ENCODE results near the gene ZSWIM1. TPM values are rescaled to one million over a fixed set of nuclear protein-coding genes. Genes with fewer than 3 reads are reported as not detected.

Gene ZSWIM1
- total RNA-seq, 1 donor from 2014 or later = 9.0 TPM

DNA sequence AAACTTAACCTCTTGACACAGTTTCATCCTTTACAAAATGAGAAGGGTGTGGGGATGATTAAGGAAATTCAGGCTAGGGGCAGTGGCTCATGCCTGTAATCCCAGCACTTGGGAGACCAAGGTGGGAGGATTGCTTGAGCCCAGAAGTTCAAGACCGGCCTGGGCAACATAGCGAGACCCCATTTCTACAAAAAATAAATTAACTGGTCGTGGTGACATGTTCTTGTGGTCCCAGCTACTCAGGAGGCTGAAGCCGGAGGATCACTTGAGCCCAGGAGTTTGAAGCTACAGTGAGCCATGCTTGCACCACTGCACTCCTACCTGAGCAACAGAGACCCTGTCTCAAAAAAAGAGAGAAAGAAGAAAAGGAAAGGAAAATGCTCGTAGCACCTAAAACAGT is 14.6 kb upstream of the ZSWIM1 start:
- Histone ChIP-seq H3K4me2 (ENCODE audit: low read length) (no peak overlapping the region), H4K20me1 (ENCODE audit: insufficient read depth, low read length) (no peaks in the 10 kb centered on the region), H2AFZ (ENCODE audit: low read depth, low read length) (no peak overlapping the region), H3K4me3 (ENCODE audit: insufficient read depth, low read depth, low read length) (no peak overlapping the region), H3K27me3 (ENCODE audit: insufficient read depth, low read length) (no peaks in the 10 kb centered on the region), H3K4me1 (ENCODE audit: insufficient read depth, low read length) (peaks cover 10% of the 10 kb centered on the region), H3K27ac (ENCODE audit: low read depth, low read length) (no peak overlapping the region), H3K9ac (ENCODE audit: low read length) (no peak overlapping the region), H3K79me2 (ENCODE audit: insufficient read depth, low read length) (no peaks in the 10 kb centered on the region), H3K9me3 (ENCODE audit: insufficient read depth, low read depth, low read length) (no peaks in the 10 kb centered on the region), H3K36me3 (ENCODE audit: insufficient read depth, low read length) (no peaks in the 10 kb centered on the region)
- Mint-ChIP-seq H3K27me3 (ENCODE audit: low read depth, unreplicated experiment) (no peaks in the 10 kb centered on the region), H3K27ac (ENCODE audit: unreplicated experiment) (no peak overlapping the region), H3K4me1 (ENCODE audit: low read depth, unreplicated experiment) (peaks cover 10% of the 10 kb centered on the region), H3K4me3 (ENCODE audit: unreplicated experiment) (no peak overlapping the region), H3K9me3 (ENCODE audit: unreplicated experiment) (no peaks in the 10 kb centered on the region), H3K36me3 (ENCODE audit: low read depth, unreplicated experiment) (no peaks in the 10 kb centered on the region)
- FAIRE-seq (no peak), DNase-seq (ENCODE audit: low read depth) (no peak)
- no peak for TF ChIP-seq EZH2 (IDR thresholded peaks at IDR 0.05; ENCODE audit: insufficient read depth, low read length)

DNA sequence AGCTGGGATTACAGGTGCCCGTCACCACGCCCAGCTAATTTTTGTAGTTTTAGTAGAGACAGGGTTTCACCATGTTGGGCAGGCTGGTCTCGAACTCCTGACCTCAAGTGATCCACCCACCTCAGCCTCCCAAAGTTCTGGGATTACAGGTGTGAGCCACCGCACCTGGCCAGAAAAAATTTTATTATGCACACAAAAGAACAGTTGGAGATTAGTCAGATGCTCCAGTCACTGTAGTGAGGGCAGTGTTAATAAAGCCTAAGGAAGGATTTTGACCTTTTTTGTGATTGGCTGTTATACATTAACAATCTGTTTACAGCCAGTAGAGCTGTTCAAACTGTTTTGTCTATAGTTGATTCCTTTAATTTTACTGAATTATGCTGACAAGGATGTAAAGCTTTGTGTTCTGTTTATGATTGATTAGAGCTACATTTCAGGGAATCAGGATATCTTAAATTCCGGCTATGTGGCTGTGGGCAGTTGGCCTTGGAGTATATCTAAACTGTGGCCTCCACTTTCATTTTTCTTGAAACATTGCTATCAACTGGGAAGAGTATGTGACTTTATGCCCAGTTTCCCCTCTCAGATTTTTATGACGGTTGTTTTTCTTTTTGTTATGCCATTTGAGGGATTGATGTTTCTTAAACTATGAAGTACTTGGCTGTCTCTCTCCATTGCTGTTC is 13.8 kb upstream of the ZSWIM1 start:
- Mint-ChIP-seq H3K36me3 (ENCODE audit: low read depth, unreplicated experiment) (peaks cover under 1% of the 10 kb centered on the region), H3K27me3 (ENCODE audit: low read depth, unreplicated experiment) (no peaks in the 10 kb centered on the region), H3K27ac (ENCODE audit: unreplicated experiment) (peak overlapping the region; percentile 1), H3K4me1 (ENCODE audit: low read depth, unreplicated experiment) (peaks cover 10% of the 10 kb centered on the region), H3K4me3 (ENCODE audit: unreplicated experiment) (no peak overlapping the region), H3K9me3 (ENCODE audit: unreplicated experiment) (no peaks in the 10 kb centered on the region)
- Histone ChIP-seq H2AFZ (ENCODE audit: low read depth, low read length) (no peak overlapping the region), H3K79me2 (ENCODE audit: insufficient read depth, low read length) (no peaks in the 10 kb centered on the region), H3K9ac (ENCODE audit: low read length) (peak overlapping the region; percentile 68), H3K36me3 (ENCODE audit: insufficient read depth, low read length) (no peaks in the 10 kb centered on the region), H4K20me1 (ENCODE audit: insufficient read depth, low read length) (no peaks in the 10 kb centered on the region), H3K4me2 (ENCODE audit: low read length) (peak overlapping the region; percentile 65), H3K27ac (ENCODE audit: low read depth, low read length) (peak overlapping the region; percentile 79), H3K27me3 (ENCODE audit: insufficient read depth, low read length) (no peaks in the 10 kb centered on the region), H3K4me1 (ENCODE audit: insufficient read depth, low read length) (peaks cover 10% of the 10 kb centered on the region), H3K9me3 (ENCODE audit: insufficient read depth, low read depth, low read length) (no peaks in the 10 kb centered on the region), H3K4me3 (ENCODE audit: insufficient read depth, low read depth, low read length) (no peak overlapping the region)
- FAIRE-seq = no peak
- DNase-seq (ENCODE audit: low read depth) = no peak
- TF ChIP-seq, protein P1, sequence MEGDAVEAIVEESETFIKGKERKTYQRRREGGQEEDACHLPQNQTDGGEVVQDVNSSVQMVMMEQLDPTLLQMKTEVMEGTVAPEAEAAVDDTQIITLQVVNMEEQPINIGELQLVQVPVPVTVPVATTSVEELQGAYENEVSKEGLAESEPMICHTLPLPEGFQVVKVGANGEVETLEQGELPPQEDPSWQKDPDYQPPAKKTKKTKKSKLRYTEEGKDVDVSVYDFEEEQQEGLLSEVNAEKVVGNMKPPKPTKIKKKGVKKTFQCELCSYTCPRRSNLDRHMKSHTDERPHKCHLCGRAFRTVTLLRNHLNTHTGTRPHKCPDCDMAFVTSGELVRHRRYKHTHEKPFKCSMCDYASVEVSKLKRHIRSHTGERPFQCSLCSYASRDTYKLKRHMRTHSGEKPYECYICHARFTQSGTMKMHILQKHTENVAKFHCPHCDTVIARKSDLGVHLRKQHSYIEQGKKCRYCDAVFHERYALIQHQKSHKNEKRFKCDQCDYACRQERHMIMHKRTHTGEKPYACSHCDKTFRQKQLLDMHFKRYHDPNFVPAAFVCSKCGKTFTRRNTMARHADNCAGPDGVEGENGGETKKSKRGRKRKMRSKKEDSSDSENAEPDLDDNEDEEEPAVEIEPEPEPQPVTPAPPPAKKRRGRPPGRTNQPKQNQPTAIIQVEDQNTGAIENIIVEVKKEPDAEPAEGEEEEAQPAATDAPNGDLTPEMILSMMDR (IDR thresholded peaks at IDR 0.05; ENCODE audit: insufficient read depth, low read depth, low read length) = no peak
- no peak for TF ChIP-seq EZH2 (IDR thresholded peaks at IDR 0.05; ENCODE audit: insufficient read depth, low read length)

DNA sequence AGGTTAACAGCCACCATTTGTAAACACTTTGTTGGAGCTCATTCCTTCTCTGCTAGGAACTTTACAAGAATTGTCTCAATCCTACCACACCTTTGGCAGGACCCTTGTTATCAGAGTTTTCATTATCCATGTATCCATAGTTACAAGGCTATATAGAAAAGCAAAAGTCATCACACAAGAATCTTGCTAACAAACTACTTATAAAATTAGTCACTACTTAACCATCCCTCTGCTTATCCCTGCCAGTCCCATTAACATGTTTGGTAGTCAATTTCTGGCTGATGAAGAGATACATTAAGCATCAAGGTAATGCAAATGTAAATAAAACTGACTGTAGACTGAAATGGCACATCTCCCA is 13.2 kb upstream of the ZSWIM1 start:
- H3K36me3 Mint-ChIP-seq (ENCODE audit: low read depth, unreplicated experiment) = peaks cover 5% of the 10 kb centered on the region
- H3K27ac Mint-ChIP-seq (ENCODE audit: unreplicated experiment) = peak overlapping the region; percentile 1
- H3K4me3 Mint-ChIP-seq (ENCODE audit: unreplicated experiment) = no peak overlapping the region
- H4K20me1 ChIP-seq (ENCODE audit: insufficient read depth, low read length) = no peaks in the 10 kb centered on the region
- H3K4me3 ChIP-seq (ENCODE audit: insufficient read depth, low read depth, low read length) = no peak overlapping the region
- H3K27ac ChIP-seq (ENCODE audit: low read depth, low read length) = peak overlapping the region; percentile 79
- H3K9me3 Mint-ChIP-seq (ENCODE audit: unreplicated experiment) = no peaks in the 10 kb centered on the region
- H3K4me2 ChIP-seq (ENCODE audit: low read length) = peak overlapping the region; percentile 65
- no peaks in the 10 kb centered on the region for H3K9me3 ChIP-seq (ENCODE audit: insufficient read depth, low read depth, low read length)
- DNase-seq (ENCODE audit: low read depth) (peak; percentile 85), FAIRE-seq (peak; percentile 5)
- H3K27me3 Mint-ChIP-seq (ENCODE audit: low read depth, unreplicated experiment) = no peaks in the 10 kb centered on the region
- H3K4me1 ChIP-seq (ENCODE audit: insufficient read depth, low read length) = peaks cover 10% of the 10 kb centered on the region
- no peak overlapping the region for H2AFZ ChIP-seq (ENCODE audit: low read depth, low read length)
- H3K9ac ChIP-seq (ENCODE audit: low read length) = peak overlapping the region; percentile 68
- no peaks in the 10 kb centered on the region for H3K27me3 ChIP-seq (ENCODE audit: insufficient read depth, low read length)
- peaks cover 10% of the 10 kb centered on the region for H3K4me1 Mint-ChIP-seq (ENCODE audit: low read depth, unreplicated experiment)
- H3K79me2 ChIP-seq (ENCODE audit: insufficient read depth, low read length) = no peaks in the 10 kb centered on the region
- no peaks in the 10 kb centered on the region for H3K36me3 ChIP-seq (ENCODE audit: insufficient read depth, low read length)
- no peak for TF ChIP-seq EZH2 (IDR thresholded peaks at IDR 0.05; ENCODE audit: insufficient read depth, low read length)
- TF ChIP-seq, protein P1 (IDR thresholded peaks at IDR 0.05; ENCODE audit: insufficient read depth, low read depth, low read length) = no peak
